ENCODE data around the gene KLF4. TPM values are rescaled to one million over a fixed set of nuclear protein-coding genes. Genes with fewer than 3 reads are reported as not detected.

The KLF4 gene
- total RNA-seq, 4 donors from 2014 or later: 24.9 to 56.6 (median 30.3) TPM

GRCh38 chr9:107472581-107473340 lies 16.8 kb downstream of the KLF4 start:
- 69 to 72% methylated on average over 9 of the region's 9 CpGs for WGBS, 2 donors
- Histone ChIP-seq H3K4me1 (no peaks in the 10 kb centered on the region), H3K4me3 (replicated peaks in 1 of 3) (no peak overlapping the region), H3K36me3 (no peaks in the 10 kb centered on the region), H3K27me3 (no peaks in the 10 kb centered on the region), H3K27ac (no peak overlapping the region), H3K9me3 (no peaks in the 10 kb centered on the region)
- no peak for DNase-seq
- intact Hi-C loops (cut with DNase I): no loop called here
- no peak for TF ChIP-seq CTCF (IDR thresholded peaks at IDR 0.05)
- no peak for TF ChIP-seq POLR2A (IDR thresholded peaks at IDR 0.05)

- no peak for TF ChIP-seq CTCF (IDR thresholded peaks at IDR 0.05)
- no peak for TF ChIP-seq POLR2A (IDR thresholded peaks at IDR 0.05)
- DNase-seq: no peak
- Histone ChIP-seq H3K36me3 (no peaks in the 10 kb centered on the region), H3K27ac (no peak overlapping the region), H3K9me3 (no peaks in the 10 kb centered on the region), H3K4me1 (no peaks in the 10 kb centered on the region), H3K4me3 (replicated peaks in 1 of 3) (no peak overlapping the region), H3K27me3 (no peaks in the 10 kb centered on the region)
- intact Hi-C loops (cut with DNase I): no loop called here
- WGBS, 2 donors: 87 to 88% methylated on average over 6 of the region's 6 CpGs
Measured at GRCh38 chr9:107471552-107471951, 18.0 kb downstream of the KLF4 start.

GRCh38 chr9:107467416-107467815 lies 22.2 kb downstream of the KLF4 start:
- no peaks in the 10 kb centered on the region for H3K36me3 ChIP-seq
- TF ChIP-seq POLR2A (IDR thresholded peaks at IDR 0.05): no peak
- no peak for TF ChIP-seq CTCF (IDR thresholded peaks at IDR 0.05)
- no peaks in the 10 kb centered on the region for H3K9me3 ChIP-seq
- no peaks in the 10 kb centered on the region for H3K27me3 ChIP-seq
- DNase-seq: no peak
- 94 to 100% methylated on average over 1 of the region's 1 CpG for WGBS, 2 donors
- H3K4me1 ChIP-seq: peaks cover 0 to 15% of the 10 kb centered on the region in 2 donors
- no peak overlapping the region for H3K4me3 ChIP-seq (replicated peaks in 1 of 3)
- H3K27ac ChIP-seq: no peak overlapping the region
- intact Hi-C loops (cut with DNase I): loop anchor here (5.0 to 10.0 kb wide), 2 partner anchors 1100 to 1297 kb away; no protein-coding TSS in a partner anchor

- H3K27ac ChIP-seq: no peak overlapping the region
- H3K9me3 ChIP-seq: no peaks in the 10 kb centered on the region
- H3K27me3 ChIP-seq: no peaks in the 10 kb centered on the region
- peaks cover 0 to 15% of the 10 kb centered on the region in 2 donors for H3K4me1 ChIP-seq
- no peak for DNase-seq
- no peak for TF ChIP-seq CTCF (IDR thresholded peaks at IDR 0.05)
- H3K36me3 ChIP-seq: no peaks in the 10 kb centered on the region
- 91 to 93% methylated on average over 2 of the region's 2 CpGs for WGBS, 2 donors
- H3K4me3 ChIP-seq (replicated peaks in 1 of 3): no peak overlapping the region
- intact Hi-C loops (cut with DNase I): loop anchor here (5.0 to 10.0 kb wide), 2 partner anchors 1100 to 1298 kb away; no protein-coding TSS in a partner anchor
Measured at GRCh38 chr9:107466826-107467225, 22.7 kb downstream of the KLF4 start.
